Measurements from ENCODE around the gene USP48. TPM values are rescaled to one million over a fixed set of nuclear protein-coding genes. Genes with fewer than 3 reads are reported as not detected.

USP48 gene
- total RNA-seq, 1 experiment from 2014 or later, result 84.8 TPM

DNA sequence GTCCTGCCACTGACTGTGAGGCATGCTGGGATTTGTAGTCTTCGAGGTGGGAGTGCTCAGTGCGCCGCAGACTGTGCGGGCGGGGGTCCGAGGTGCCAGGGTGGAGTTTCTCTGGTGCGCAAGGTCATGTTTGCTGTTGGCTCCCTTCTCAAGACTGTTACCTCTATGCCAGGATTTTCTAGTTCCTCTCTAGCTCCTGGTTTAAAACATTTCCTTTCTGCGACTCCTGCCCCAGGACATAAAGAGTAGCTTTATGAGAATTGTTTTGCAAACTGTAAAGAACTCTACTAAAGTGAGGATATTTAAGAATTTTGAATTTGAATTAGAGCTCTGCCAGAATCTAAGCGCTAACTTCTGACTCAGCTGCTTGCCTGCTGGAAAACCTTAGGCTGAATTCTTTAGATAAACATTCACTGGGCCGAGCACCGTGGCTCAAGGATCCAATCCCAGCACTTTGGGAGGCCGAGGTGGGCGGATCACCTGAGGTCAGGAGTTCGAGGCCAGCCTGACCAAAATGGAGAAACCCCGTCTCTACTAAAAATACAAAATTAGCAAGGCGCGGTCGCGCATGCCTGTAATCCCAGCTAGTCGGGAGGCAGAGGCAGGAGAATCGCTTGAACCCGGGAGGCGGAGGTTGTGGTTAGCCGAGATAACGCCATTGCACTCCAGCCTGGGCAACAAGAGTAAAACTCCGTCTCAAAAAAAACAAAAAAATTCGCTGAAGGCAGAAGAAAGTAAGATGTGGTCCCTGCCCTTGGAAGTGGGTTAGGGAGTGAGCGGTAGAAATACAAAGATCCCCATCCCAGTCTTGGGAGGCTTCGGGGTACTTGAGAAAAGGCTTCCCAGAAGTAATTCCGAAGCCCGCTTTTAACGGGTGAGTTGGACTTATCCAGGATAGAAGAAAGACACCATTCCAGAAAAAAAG, 992 bp upstream of the USP48 start:
- TF ChIP-seq, protein P1, sequence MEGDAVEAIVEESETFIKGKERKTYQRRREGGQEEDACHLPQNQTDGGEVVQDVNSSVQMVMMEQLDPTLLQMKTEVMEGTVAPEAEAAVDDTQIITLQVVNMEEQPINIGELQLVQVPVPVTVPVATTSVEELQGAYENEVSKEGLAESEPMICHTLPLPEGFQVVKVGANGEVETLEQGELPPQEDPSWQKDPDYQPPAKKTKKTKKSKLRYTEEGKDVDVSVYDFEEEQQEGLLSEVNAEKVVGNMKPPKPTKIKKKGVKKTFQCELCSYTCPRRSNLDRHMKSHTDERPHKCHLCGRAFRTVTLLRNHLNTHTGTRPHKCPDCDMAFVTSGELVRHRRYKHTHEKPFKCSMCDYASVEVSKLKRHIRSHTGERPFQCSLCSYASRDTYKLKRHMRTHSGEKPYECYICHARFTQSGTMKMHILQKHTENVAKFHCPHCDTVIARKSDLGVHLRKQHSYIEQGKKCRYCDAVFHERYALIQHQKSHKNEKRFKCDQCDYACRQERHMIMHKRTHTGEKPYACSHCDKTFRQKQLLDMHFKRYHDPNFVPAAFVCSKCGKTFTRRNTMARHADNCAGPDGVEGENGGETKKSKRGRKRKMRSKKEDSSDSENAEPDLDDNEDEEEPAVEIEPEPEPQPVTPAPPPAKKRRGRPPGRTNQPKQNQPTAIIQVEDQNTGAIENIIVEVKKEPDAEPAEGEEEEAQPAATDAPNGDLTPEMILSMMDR (conservative IDR thresholded peaks at IDR 0.05), result no peak
- Histone ChIP-seq H3K14ac (ENCODE audit: insufficient read depth, low read length) (no peak overlapping the region), H4K5ac (ENCODE audit: insufficient read length, low read depth, low read length) (no peak overlapping the region), H4K8ac (replicated peaks; ENCODE audit: insufficient read length, low read depth, low read length) (no peak overlapping the region), H3K18ac (ENCODE audit: insufficient read length, low read depth, low read length) (no peak overlapping the region), H3K4me2 (ENCODE audit: insufficient read depth, insufficient read length, low read length) (peak overlapping the region; percentile 87), H2AK5ac (ENCODE audit: insufficient read length, low read length) (no peak overlapping the region), H3K79me1 (ENCODE audit: insufficient read depth, low read depth, low read length, poor library complexity, severe bottlenecking) (no peaks in the 10 kb centered on the region), H3K27ac (ENCODE audit: insufficient read length, low read depth, low read length) (no peak overlapping the region), H3T11ph (ENCODE audit: low read length) (no peak overlapping the region), H2BK12ac (ENCODE audit: insufficient read length, low read depth, low read length) (no peak overlapping the region), H2BK5ac (ENCODE audit: insufficient read length, low read length) (no peak overlapping the region), H3K23ac (ENCODE audit: insufficient read length, low read depth, low read length) (no peak overlapping the region), H3K23me2 (ENCODE audit: insufficient read length, low read depth, low read length, poor library complexity, severe bottlenecking) (peaks cover 9% of the 10 kb centered on the region), H3K56ac (ENCODE audit: insufficient read length, low read depth, low read length) (no peak overlapping the region), H2BK20ac (ENCODE audit: low read depth, low read length, poor library complexity, severe bottlenecking) (no peak overlapping the region), H3K79me2 (ENCODE audit: insufficient read depth, low read length) (peaks cover 26% of the 10 kb centered on the region; the same call in 1 of the 2 replicates), H3K9ac (ENCODE audit: extremely low read depth, insufficient read length, low read length) (peak overlapping the region; percentile 45), H2AFZ (ENCODE audit: low read length) (no peak overlapping the region), H2BK15ac (ENCODE audit: low read depth, low read length) (no peak overlapping the region; the same call in 1 of the 2 replicates), H3K4ac (ENCODE audit: low read depth, low read length) (no peak overlapping the region), H3K9me3 (ENCODE audit: control insufficient read depth, low read depth, low read length) (no peaks in the 10 kb centered on the region), H3K27me3 (ENCODE audit: insufficient read depth, low read length) (no peaks in the 10 kb centered on the region), H3K4me1 (ENCODE audit: insufficient read depth, low read length) (no peaks in the 10 kb centered on the region), H4K91ac (ENCODE audit: insufficient read length, low read depth, low read length) (no peak overlapping the region), H2BK120ac (ENCODE audit: low read depth, low read length, poor library complexity, severe bottlenecking) (peak overlapping the region; percentile 24), H4K20me1 (ENCODE audit: control insufficient read depth, insufficient read depth, insufficient read length) (no peaks in the 10 kb centered on the region)
- no peaks in the 10 kb centered on the region; a peak in 1 of 5 replicates for H3K9me3 Mint-ChIP-seq
- no CpG with 5 or more reads among the region's 32 CpGs for WGBS (ENCODE audit: extremely low coverage, insufficient read length, low lambda C conversion rate)
- peaks cover 0 to 2% (median 2%) of the 10 kb centered on the region in 3 experiments; a peak in 2 of 7 replicates for H3K36me3 Mint-ChIP-seq (ENCODE audit: insufficient read depth in 1 of 3, low read depth in 3 of 3)
- peak overlapping the region; percentile 100 for H3K27ac Mint-ChIP-seq
- H3K4me3 Mint-ChIP-seq, result peak overlapping the region; percentile 86 to 92
- DNase-seq, result peak; percentile 99
- H3K4me1 Mint-ChIP-seq, result peaks cover 10 to 18% of the 10 kb centered on the region in 2 experiments
- no peaks in the 10 kb centered on the region for H3K27me3 Mint-ChIP-seq (ENCODE audit: low read depth)
